GM21526 (cell line): ENCODE data around the gene USP54.
"Not testable (repeated sequence)": the region's sequence is repeated elsewhere in the genome, so short reads cannot be mapped to it uniquely, and the experiment has no call there.

Source experiments
- ATAC-seq: cut with Tn5 transposase; IDR thresholded peaks from one replicate; pipeline ENCODE4 v1.9.1; 2021; ENCODE audit warnings: moderate library complexity; ENCODE audit not compliant: unreplicated experiment, low FRiP score

Gene USP54

GRCh38 chr10:73591935-73592699, 975 bp upstream of the USP54 start:
- no peak for ATAC-seq

DNA sequence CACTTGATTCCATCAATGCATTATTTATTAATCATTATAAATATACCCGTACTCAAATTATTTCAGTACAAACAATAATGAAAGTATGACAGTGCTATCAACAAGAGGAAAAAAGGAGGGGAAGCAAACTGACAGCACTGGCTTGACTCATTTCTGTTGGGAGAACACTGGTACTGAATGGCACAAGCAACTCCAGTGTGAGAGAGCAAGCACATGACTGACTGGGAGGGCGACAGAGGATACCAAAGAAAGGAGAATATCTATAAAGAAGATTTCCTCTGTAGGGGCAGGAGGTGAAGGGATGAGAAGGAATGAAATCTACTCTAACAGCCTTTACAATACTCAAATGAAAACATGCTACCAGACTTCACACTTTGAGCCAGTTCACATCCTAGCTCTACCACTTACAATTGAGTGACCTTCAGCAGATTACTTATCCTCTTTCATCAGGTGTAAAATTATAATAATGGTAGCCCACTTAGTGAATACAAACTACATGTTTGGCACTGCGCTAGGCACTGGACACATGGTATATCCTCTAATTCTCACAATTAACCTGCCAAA, 1.5 kb downstream of the USP54 start:
- ATAC-seq, result no peak

- ATAC-seq, result no peak
Observed at GRCh38 chr10:73588656-73589055, 2.5 kb downstream of the USP54 start.

- no peak for ATAC-seq
Observed at GRCh38 chr10:73586583-73586984, 4.6 kb downstream of the USP54 start.

- ATAC-seq, result no peak
Observed at GRCh38 chr10:73585327-73585726, 5.8 kb downstream of the USP54 start.

- no peak for ATAC-seq
Observed at GRCh38 chr10:73584737-73585136, 6.4 kb downstream of the USP54 start.

DNA sequence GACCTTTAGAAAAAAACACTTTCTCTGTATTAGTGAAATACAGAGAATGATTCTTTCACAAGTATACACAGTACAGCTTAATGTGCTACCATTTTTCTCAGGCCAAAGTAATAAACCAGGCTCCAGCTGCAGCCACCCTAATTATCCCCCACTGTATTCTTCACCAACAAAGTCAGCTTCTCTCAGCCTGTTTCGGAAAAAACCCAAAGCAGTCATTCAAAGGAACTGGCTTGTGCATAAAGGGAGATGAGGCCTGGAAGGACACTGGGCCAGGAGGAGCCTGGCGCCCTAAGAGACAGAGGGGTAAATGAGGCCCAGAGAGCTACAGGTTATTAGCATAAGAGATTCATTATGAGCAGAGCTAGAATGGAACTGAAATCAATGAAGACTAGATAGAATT, 9.2 kb downstream of the USP54 start:
- no peak for ATAC-seq

DNA sequence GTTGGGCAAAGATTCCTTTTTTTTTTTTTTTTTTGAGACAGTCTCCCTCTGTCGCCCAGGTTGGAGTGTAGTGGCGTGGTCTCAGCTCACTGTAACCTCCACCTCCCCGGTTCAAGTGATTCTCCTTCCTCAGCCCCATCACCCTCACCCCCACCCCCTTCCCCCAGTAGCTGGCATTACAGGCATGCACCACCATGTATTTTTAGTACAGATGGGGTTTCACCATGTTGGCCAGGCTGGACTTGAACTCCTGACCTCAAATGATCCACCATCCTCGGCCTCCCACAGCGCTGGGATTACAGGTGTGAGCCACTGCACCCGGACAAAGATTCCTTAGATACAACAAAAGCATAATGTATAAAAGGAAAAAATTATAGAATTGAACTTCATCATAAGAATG, 12.2 kb downstream of the USP54 start:
- ATAC-seq, result not testable (repeated sequence)

- no peak for ATAC-seq
Observed at GRCh38 chr10:73577788-73578187, 13.4 kb downstream of the USP54 start.

- no peak for ATAC-seq
Observed at GRCh38 chr10:73576890-73577591, 14.1 kb downstream of the USP54 start.

DNA sequence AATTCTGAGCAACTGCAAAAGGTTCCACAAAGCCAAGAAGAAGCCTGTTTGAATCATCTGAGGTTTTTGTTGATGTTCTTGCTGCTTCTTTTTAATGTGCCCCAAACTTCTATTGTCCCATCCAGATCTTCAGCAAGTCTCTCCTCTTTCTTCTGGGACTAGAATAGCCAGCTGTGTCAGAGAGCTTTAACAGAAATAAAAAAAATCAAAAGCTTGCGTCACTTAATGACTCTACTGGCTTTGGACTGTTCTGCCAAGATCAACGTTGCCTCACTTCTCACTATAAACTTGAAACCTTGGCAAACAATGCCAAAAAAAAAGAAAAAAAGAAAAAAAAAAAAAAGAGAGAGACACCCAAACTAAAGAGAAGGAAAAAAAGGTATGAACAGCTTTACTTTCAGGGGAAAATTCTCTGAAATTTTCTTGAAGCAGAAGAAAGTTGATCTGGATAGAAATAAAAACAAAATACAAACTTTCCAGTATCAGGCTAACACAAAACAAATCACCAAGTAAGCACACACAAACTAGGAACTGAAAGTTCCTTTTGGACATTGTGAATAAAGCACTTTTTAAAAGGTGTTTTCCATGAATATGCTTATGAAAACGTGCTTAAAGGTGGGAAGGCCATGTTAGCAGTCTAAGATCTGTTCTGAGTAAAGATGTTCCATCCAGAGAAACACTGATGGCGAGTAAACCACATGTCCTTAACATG, 14.8 kb downstream of the USP54 start:
- no peak for ATAC-seq

DNA sequence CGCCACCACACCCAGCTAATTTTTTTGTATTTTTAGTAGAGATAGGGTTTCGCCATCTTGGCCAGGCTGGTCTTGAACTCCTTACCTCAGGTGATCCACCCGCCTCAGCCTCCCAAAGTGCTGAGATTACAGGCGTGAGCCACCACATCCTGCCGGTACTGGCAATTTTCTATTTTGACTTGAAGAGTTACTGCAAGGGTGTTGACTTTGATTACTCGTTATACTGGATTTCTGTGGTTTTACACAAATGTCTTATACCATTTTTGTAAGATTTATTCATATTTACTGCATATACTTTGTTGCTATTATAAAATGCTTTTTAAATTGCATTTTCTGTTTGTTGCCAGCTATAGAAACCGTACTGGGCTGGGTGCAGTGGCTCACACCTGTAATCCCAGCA, 24.1 kb downstream of the USP54 start:
- ATAC-seq, result not testable (repeated sequence)

DNA sequence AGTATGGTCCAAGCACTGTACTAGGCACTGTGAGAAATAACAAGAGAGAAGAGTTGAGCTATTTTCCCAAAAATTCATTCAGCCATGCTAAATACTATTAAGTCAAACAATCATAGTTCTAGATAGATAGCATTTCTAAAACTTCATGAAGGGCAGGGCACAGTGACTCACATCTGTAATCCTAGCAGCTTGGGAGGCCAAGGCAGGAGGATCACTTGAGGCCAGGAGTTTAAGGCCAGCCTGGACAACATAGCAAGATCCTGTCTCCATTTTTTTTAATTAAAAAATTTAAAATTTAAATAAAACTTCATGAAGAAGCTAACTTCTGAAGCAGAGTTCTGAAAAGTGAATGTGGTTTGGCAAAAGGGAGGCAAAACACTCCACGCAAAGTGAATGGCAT, 29.9 kb downstream of the USP54 start:
- ATAC-seq, result no peak

GRCh38 chr10:73559590-73559989, 31.6 kb downstream of the USP54 start:
- ATAC-seq, result no peak

GRCh38 chr10:73556855-73557254, 34.3 kb downstream of the USP54 start:
- ATAC-seq, result no peak

DNA sequence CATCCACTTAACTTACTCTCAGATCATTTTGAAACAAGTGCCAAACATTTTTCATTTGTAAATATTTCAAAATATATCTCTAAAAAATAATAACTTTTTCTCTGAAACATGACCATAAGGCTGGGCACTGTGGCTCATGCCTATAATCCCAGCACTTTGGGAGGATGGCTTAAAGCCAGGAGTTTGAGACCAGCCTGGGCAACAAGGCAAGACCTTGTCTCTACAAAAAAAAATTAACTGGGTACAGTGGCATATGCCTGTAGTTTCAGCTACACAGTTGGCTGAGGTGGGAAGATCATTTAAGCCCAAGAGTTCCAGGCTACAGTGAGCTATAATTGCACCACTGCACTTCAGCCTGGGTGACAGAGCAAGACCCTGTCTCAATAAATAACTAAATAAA, 36.4 kb downstream of the USP54 start:
- ATAC-seq, result no peak

DNA sequence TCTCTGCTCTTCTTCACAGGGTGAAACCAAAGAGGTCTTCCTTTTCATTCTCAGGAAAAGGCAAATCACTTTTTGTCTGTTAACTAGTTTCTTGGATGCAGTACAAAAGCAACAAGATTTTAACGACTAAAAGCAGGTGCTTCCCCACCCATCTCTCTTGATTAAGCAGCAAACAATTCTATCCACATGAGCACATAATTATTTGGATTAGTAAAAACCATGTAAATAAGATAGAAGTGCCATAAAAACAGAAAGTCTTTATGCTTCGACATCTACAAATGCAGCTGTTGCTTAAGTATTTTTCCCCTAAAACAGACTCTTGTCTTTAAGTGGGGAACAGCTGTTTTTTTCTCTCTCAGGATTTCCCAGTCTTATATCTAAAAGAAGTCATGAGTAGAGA, 37.4 kb downstream of the USP54 start:
- ATAC-seq, result no peak

- no peak for ATAC-seq
Observed at GRCh38 chr10:73552819-73553715, 38.1 kb downstream of the USP54 start.

GRCh38 chr10:73551515-73551914, 39.6 kb downstream of the USP54 start:
- no peak for ATAC-seq

- ATAC-seq, result no peak
Observed at GRCh38 chr10:73545357-73545756, 45.8 kb downstream of the USP54 start.
